ENCODE results near the gene PTGES.

PTGES gene

DNA sequence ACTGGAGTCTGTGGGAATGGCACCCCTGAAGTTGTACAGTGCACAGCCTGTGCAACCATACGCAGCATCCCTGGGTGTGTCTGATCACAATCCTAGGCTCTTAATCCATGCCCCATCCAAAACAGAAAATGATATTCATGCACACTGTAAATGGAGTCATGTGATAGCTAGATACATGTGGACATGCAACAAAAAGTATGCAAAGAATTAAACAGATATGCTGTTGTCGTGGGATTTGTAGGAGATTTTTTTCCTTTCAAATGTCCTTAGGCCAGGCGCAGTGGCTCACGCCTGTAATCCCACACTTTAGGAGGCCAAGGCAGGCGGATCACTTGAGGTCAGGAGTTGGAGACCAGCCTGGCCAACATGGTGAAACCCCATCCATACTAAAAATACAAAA, 51.3 kb downstream of the PTGES start:
- H3K36me3 ChIP-seq (replicated peaks), result no peaks in the 10 kb centered on the region
- H3K27me3 ChIP-seq (replicated peaks), result peaks cover 2% of the 10 kb centered on the region
- no peak overlapping the region for H3K27ac ChIP-seq
- TF ChIP-seq, protein P1, sequence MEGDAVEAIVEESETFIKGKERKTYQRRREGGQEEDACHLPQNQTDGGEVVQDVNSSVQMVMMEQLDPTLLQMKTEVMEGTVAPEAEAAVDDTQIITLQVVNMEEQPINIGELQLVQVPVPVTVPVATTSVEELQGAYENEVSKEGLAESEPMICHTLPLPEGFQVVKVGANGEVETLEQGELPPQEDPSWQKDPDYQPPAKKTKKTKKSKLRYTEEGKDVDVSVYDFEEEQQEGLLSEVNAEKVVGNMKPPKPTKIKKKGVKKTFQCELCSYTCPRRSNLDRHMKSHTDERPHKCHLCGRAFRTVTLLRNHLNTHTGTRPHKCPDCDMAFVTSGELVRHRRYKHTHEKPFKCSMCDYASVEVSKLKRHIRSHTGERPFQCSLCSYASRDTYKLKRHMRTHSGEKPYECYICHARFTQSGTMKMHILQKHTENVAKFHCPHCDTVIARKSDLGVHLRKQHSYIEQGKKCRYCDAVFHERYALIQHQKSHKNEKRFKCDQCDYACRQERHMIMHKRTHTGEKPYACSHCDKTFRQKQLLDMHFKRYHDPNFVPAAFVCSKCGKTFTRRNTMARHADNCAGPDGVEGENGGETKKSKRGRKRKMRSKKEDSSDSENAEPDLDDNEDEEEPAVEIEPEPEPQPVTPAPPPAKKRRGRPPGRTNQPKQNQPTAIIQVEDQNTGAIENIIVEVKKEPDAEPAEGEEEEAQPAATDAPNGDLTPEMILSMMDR (IDR thresholded peaks at IDR 0.05; ENCODE audit: low read depth, low read length, missing control alignments), result no peak
- no peak overlapping the region for H3K4me3 ChIP-seq (ENCODE audit: low read depth, low read length)
- in situ Hi-C loops (cut with HindIII; ENCODE audit: low pct_ligation_motif_present, low sequenced_read_pairs), result no loop called here
- no peak for DNase-seq

DNA sequence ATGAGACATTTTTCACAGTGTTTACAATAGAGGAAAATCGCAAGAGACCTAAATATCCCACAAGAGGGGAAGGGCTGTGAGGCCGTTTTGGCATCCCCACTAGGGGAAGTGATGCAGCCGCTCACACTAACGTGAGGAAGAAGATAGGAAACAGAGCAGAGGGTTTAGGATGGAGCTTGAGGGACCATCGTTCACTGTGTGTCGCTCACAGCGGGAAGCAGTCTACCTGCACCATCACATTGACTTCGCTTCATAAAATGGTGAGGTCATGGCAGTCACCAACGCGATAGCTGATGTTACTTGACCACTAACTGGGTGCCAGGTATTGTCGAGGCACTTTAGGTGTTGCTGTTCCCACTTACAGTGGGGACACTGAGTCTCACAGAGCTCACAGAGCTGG, 51.8 kb downstream of the PTGES start:
- Histone ChIP-seq H3K4me3 (ENCODE audit: low read depth, low read length) (no peak overlapping the region), H3K27me3 (replicated peaks) (peaks cover 2% of the 10 kb centered on the region), H3K27ac (no peak overlapping the region), H3K36me3 (replicated peaks) (no peaks in the 10 kb centered on the region)
- in situ Hi-C loops (cut with HindIII; ENCODE audit: low pct_ligation_motif_present, low sequenced_read_pairs), result no loop called here
- TF ChIP-seq, protein P1 (IDR thresholded peaks at IDR 0.05; ENCODE audit: low read depth, low read length, missing control alignments), result no peak
- DNase-seq, result no peak

DNA sequence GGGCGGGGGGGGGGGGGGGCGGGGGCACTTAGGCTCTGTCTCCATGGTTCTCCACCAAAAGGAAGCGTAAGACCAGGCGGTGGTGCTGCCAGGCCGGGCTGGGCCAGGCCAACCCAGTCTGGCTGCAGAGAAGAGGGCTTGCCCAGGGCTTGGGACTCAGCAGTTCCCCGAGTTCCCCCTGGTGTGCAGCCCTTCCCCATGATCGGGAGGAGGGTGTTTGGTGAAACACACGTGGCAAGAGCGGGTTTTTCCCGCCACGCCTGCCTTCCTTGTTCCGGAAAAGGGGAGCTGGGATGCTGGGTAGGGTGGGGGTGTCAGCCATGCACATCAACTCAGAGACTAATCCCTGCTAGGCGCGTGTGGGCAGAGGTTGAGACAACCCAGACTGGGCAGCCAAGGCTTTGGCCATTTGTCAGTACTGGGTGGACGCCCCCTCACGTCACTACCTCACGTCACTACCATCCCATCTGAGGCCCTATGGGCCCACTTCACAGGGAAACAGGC, 54.5 kb downstream of the PTGES start:
- no peak overlapping the region for H3K4me3 ChIP-seq (ENCODE audit: low read depth, low read length)
- no peak overlapping the region for H3K27ac ChIP-seq

DNA sequence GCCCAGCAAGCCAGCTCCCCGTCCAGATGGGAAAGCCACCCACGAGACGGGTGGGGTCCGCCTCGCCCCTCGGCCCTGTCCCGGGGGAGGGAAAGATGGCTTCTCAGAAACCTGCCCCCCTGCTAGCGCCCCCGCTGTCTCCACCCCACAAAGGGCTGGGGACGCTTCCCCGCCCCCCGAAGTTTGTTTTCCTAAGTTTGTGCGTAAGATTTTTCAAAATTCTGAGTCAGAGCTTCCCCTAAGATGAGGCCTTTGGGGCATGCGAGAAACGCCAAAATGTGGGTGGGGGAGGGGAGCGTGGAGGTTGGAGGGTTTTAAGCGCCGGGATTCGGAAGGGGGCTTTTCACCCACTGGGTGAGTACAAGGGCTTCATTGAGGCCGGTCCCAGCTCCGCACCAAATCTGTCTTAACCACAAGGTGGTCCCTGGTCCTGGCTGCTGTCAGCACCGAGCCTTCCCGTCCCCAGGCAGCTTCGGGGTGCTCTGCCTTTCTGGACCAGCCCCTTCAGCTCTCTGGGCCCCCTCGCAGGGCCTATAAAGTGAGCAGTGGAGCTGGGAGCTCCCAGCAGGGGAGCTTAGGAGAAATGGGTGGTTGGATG, 55.1 kb downstream of the PTGES start:
- H3K27me3 ChIP-seq (replicated peaks), result peaks cover 2% of the 10 kb centered on the region
- TF ChIP-seq, protein P1 (IDR thresholded peaks at IDR 0.05; ENCODE audit: low read depth, low read length, missing control alignments), result no peak
- DNase-seq, result peak; percentile 45
- H3K27ac ChIP-seq, result peak overlapping the region; percentile 73
- in situ Hi-C loops (cut with HindIII; ENCODE audit: low pct_ligation_motif_present, low sequenced_read_pairs), result no loop called here
- H3K36me3 ChIP-seq (replicated peaks), result no peaks in the 10 kb centered on the region
- H3K4me3 ChIP-seq (ENCODE audit: low read depth, low read length), result peak overlapping the region; percentile 49

More for the DNA sequence above, 54.5 kb downstream of the PTGES start:
- TF ChIP-seq, protein P1 (IDR thresholded peaks at IDR 0.05; ENCODE audit: low read depth, low read length, missing control alignments), result no peak
- no peak for DNase-seq
- Histone ChIP-seq H3K27me3 (replicated peaks) (peaks cover 2% of the 10 kb centered on the region), H3K36me3 (replicated peaks) (no peaks in the 10 kb centered on the region)
- in situ Hi-C loops (cut with HindIII; ENCODE audit: low pct_ligation_motif_present, low sequenced_read_pairs), result no loop called here

DNA sequence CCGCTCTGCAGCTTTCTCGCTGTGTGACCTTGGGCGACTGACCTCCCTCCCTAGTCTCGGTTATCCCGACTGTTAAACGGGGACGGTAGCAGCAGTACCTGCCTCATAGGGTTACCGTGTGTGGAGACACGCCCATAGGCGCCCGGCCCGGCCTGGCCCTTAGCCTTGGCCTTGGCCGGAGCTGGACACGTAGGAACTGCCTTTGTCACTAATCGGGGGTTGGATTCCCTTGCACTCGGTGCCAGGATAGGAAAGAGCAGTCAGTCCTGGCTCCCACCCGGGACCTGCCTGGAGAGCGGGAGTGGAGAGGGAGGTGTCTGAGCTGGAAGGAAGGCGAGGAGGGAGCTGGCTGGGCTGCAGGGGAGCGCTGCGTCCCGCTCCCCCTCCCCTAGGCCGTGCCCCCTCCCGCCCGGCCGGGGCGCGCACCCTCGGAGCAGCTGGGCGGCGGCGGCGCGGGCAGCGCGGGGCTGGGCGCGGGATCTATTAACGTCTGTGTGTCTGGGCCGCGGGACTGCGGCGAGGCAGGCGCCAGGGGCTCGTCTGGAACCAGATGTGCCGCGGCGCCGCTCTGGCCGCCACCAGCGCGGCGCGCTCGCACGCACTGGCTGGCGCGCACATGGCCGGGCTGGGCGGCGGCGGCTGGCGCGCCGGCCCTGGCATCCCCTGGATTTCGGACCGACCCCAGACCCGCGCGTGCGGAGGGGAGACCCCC, 55.7 kb downstream of the PTGES start:
- in situ Hi-C loops (cut with HindIII; ENCODE audit: low pct_ligation_motif_present, low sequenced_read_pairs), result no loop called here
- DNase-seq, result peak; percentile 32
- peak overlapping the region; percentile 73 for H3K27ac ChIP-seq
- TF ChIP-seq, protein P1 (IDR thresholded peaks at IDR 0.05; ENCODE audit: low read depth, low read length, missing control alignments), result no peak
- H3K27me3 ChIP-seq (replicated peaks), result peaks cover 2% of the 10 kb centered on the region
- H3K4me3 ChIP-seq (ENCODE audit: low read depth, low read length), result peak overlapping the region; percentile 49
- no peaks in the 10 kb centered on the region for H3K36me3 ChIP-seq (replicated peaks)
